GM12878 (cell line): Measurements from ENCODE around the gene RIPOR1. TPM values are rescaled to one million over a fixed set of nuclear protein-coding genes. Genes with fewer than 3 reads are reported as not detected.
A peak's percentile ranks its signal among the peaks of the same experiment; 100 is the strongest.

Experiments
- ATAC-seq: fragments of 200-7000 bp; cut with Tn5 transposase; 3 replicates; pipeline ENCODE4 v1.9.1; 2020; ENCODE audit warnings: mild to moderate bottlenecking, moderate library complexity
- BruUV-seq: library from RNA; stranded (reverse); fragments of 400-500 nt; replicated peaks from 2 replicates; lab custom pipeline; 2021; lab: Mats Ljungman, UMichigan
- CTCF ChIA-PET: fragments of 300-600 bp; sonication (Branson Sonifier 250); formaldehyde crosslinking; extraction: SDS; loops from one replicate; lab custom pipeline; 2021; ENCODE audit warnings: inconsistent platforms; lab: Yijun Ruan, JAX
- POLR2A ChIA-PET: fragments of 350-600 bp; formaldehyde crosslinking; extraction: SDS; loops from one replicate; lab custom pipeline; 2021; ENCODE audit warnings: inconsistent platforms; lab: Charles Lee
- RAD21 ChIA-PET: fragments of 300-600 bp; sonication (Branson Sonifier 250); formaldehyde crosslinking; loops from one replicate; lab custom pipeline; 2023; ENCODE audit warnings: antibody characterized with exemption; ENCODE audit not compliant: unreplicated experiment; lab: Charles Lee
- SMC1A ChIA-PET: fragments of 300-600 bp; sonication (Branson Sonifier 250); formaldehyde crosslinking; loops from one replicate; lab custom pipeline; 2023; ENCODE audit not compliant: unreplicated experiment, uncharacterized antibody; lab: Charles Lee
- DNase-seq: peaks from one replicate; pipeline ENCODE4 v3.0.0-alpha.2; 2011; ENCODE audit warnings: low read depth, low spot score
- FAIRE-seq: peaks from 3 replicates; lab custom pipeline; 2011; peaks lifted over from hg19 to GRCh38; lab: Jason Lieb, UNC
- H2AFZ ChIP-seq: 2 replicates; pipeline ENCODE4 v1.6.0; 2011; ENCODE audit warnings: low read depth, low read length, control low read depth; ENCODE audit not compliant: control insufficient read depth
- H3K27ac ChIP-seq: 2 replicates; pipeline ENCODE4 v1.5.1; 2011; ENCODE audit warnings: control low read depth; ENCODE audit not compliant: control insufficient read depth, insufficient read depth
- H3K27me3 ChIP-seq, 2 experiments: replicated peaks in 1 of 2; 2 replicates each; pipeline versions ENCODE4 v1.6.0 to v1.6.1; 2011; ENCODE audit warnings: low read length in 1 of 2; ENCODE audit not compliant: control insufficient read depth in 2 of 2, insufficient read depth in 2 of 2
- H3K36me3 ChIP-seq, 2 experiments: 2 replicates each; pipeline ENCODE4 v1.5.1; 2011; ENCODE audit warnings: low read length in 1 of 2; ENCODE audit not compliant: control insufficient read depth in 2 of 2, insufficient read depth in 2 of 2
- H3K4me1 ChIP-seq: 2 replicates; pipeline ENCODE4 v1.6.1; 2011; ENCODE audit warnings: mild to moderate bottlenecking, low read length, moderate library complexity, mixed read lengths; ENCODE audit not compliant: control insufficient read depth, insufficient read depth
- H3K4me2 ChIP-seq: 2 replicates; pipeline ENCODE4 v1.6.0; 2011; ENCODE audit warnings: control low read depth; ENCODE audit not compliant: control insufficient read depth, insufficient read depth
- H3K4me3 ChIP-seq: fragments of 200-600 bp; sonication (generic); 2 replicates; pipeline ENCODE4 v1.5.1; 2016
- H3K79me2 ChIP-seq: 2 replicates; pipeline ENCODE4 v1.6.0; 2011; ENCODE audit warnings: low read length; ENCODE audit not compliant: control insufficient read depth, insufficient read depth
- H3K9ac ChIP-seq: 2 replicates; pipeline ENCODE4 v1.8.0; 2011; ENCODE audit warnings: low read length, control low read depth, mixed read lengths; ENCODE audit not compliant: control insufficient read depth, insufficient read depth
- H3K9me3 ChIP-seq: replicated peaks from 3 replicates; pipeline ENCODE4 v1.5.1; 2011; ENCODE audit warnings: mild to moderate bottlenecking, low read length; ENCODE audit not compliant: control insufficient read depth, insufficient read depth
- H4K20me1 ChIP-seq: 2 replicates; pipeline ENCODE4 v1.6.0; 2011; ENCODE audit not compliant: control insufficient read depth, insufficient read depth
- ASH2L ChIP-seq: fragments of 300-600, 200-600 bp; sonication (generic); IDR thresholded peaks from 2 replicates; pipeline ENCODE4 v1.6.1; 2017; ENCODE audit warnings: low read depth, mild to moderate bottlenecking, borderline replicate concordance
- ATF3 ChIP-seq: IDR thresholded peaks from 2 replicates; pipeline ENCODE4 v1.6.1; 2011; ENCODE audit warnings: low read depth, mild to moderate bottlenecking, low read length, moderate library complexity, borderline replicate concordance; ENCODE audit errors: extremely low read depth
- ATF7 ChIP-seq: fragments of 450-650 bp; IDR thresholded peaks from 2 replicates; pipeline ENCODE4 v1.6.1; 2016; ENCODE audit warnings: low read depth, mild to moderate bottlenecking
- CHD1 ChIP-seq: IDR thresholded peaks from 2 replicates; pipeline ENCODE4 v1.6.1; 2012; ENCODE audit warnings: low read depth, low read length, improper control_type of control experiment
- GATAD2B ChIP-seq: fragments of 450-650 bp; conservative IDR thresholded peaks from 2 replicates; pipeline ENCODE4 v1.6.1; 2017; ENCODE audit warnings: low read depth, mild to moderate bottlenecking, moderate library complexity
- MLLT1 ChIP-seq: fragments of 450-650 bp; IDR thresholded peaks from 2 replicates; pipeline ENCODE4 v1.6.1; 2016; ENCODE audit warnings: mild to moderate bottlenecking
- NKRF ChIP-seq: fragments of 450-650 bp; conservative IDR thresholded peaks from 2 replicates; pipeline ENCODE4 v1.6.1; 2017; ENCODE audit warnings: mild to moderate bottlenecking, moderate library complexity
- NR2F1 ChIP-seq: fragments of 450-650 bp; conservative IDR thresholded peaks from 2 replicates; pipeline ENCODE4 v1.6.1; 2017; ENCODE audit warnings: mild to moderate bottlenecking
- PAX5 ChIP-seq: IDR thresholded peaks from 2 replicates; pipeline ENCODE4 v1.6.1; 2011; ENCODE audit warnings: low read depth, low read length, borderline replicate concordance
- SRF ChIP-seq, 2 experiments: IDR thresholded peaks; 2 replicates each; pipeline ENCODE4 v1.6.1; 2011; ENCODE audit warnings: low read depth in 2 of 2, low read length in 2 of 2, mild to moderate bottlenecking in 1 of 2, moderate library complexity in 1 of 2
- ZNF687 ChIP-seq: fragments of 450-650 bp; IDR thresholded peaks from 2 replicates; pipeline ENCODE4 v1.6.1; 2017; ENCODE audit warnings: mild to moderate bottlenecking, moderate library complexity
- WGBS: methylation state at CpG from one replicate; pipeline ENCODE4 v1.1.6; 2016; ENCODE audit warnings: low lambda C conversion rate; ENCODE audit not compliant: insufficient replicate concordance, insufficient coverage; ENCODE audit errors: missing lambda C conversion rate; 5-methylcytosine and 5-hydroxymethylcytosine counted together
- in situ Hi-C: fragments of 300-500 bp; cut with MboI; formaldehyde crosslinking; loops from 9 replicates; pipeline ENCODE4 v1.14.3; 2018; ENCODE audit warnings: mixed read lengths
- intact Hi-C: fragments of 100-400 bp; cut with micrococcal nuclease; formaldehyde crosslinking; loops from one replicate; pipeline ENCODE4 v1.14.2; 2022; ENCODE audit not compliant: unreplicated experiment
- polyA plus RNA-seq, 11 experiments: library from polyadenylated mRNA; depleted of rRNA in 4 of 11; unstranded in 6 of 11; stranded (reverse) in 5 of 11; fragments of >200 nt; fragmentation: Nextera tagmentation in 4 of 11; fragmentation: Illumina TruSeq in 1 of 11; extraction: Ambion mirVana in 4 of 11; extraction: Trizol in 1 of 11; gene quantifications; 1 replicate in 1 of 11; 2 replicates in 10 of 11; pipeline versions ENCODE4 v1.2.1 to v1.2.3, GENCODE V29; 2011 to 2016; ENCODE audit warnings: inconsistent platforms in 2 of 11, missing spikeins in 2 of 11, low read depth in 1 of 11
- total RNA-seq, 4 experiments: library from RNA; depleted of rRNA in 3 of 4; stranded (reverse); fragments of >200 nt in 3 of 4; fragmentation: Illumina TruSeq in 1 of 4; extraction: Trizol in 1 of 4; gene quantifications; 2 replicates each; pipeline versions ENCODE4 v1.2.1 to v1.2.3, GENCODE V29; 2013 to 2021

RIPOR1 gene
- total and polyA plus RNA-seq, 10 of the 15 experiments (the other 5 are each of a cell fraction or from before 2014, with no cell fraction given): 0.13 to 28.5 (median 7.0) TPM

- no peaks in the 10 kb centered on the region for H4K20me1 ChIP-seq
- in situ Hi-C loops: no loop called here
- ATAC-seq: peak; percentile 91
- H3K4me2 ChIP-seq: peak overlapping the region; percentile 57
- no peaks in the 10 kb centered on the region for H3K36me3 ChIP-seq
- H3K4me1 ChIP-seq: peaks cover 15% of the 10 kb centered on the region
- no peaks in the 10 kb centered on the region for H3K9me3 ChIP-seq
- RAD21 ChIA-PET: interaction anchor here (0.6 to 6.3 kb wide), 16 partner anchors 11 to 237 kb away, joined by 3 to 50 read pairs (median 5); partner anchors contain the start of genes ACD, ATP6V0D1, CARMIL2 and GFOD2
- intact Hi-C loops: loop anchor here (1.0 to 2.0 kb wide), 5 partner anchors 15 to 285 kb away; partner anchors contain the start of genes ACD, CARMIL2, CENPT and NUTF2
- DNase-seq: peak; percentile 89
- H3K27me3 ChIP-seq: no peaks in the 10 kb centered on the region
- no TSS peak for BruUV-seq
- SMC1A ChIA-PET: interaction anchor here (0.9 to 2.8 kb wide), 15 partner anchors 9 to 111 kb away, joined by 3 to 19 read pairs (median 4); partner anchors contain the start of genes ATP6V0D1 and CARMIL2
- H3K79me2 ChIP-seq: peaks cover 58% of the 10 kb centered on the region
- H3K4me3 ChIP-seq: peak overlapping the region; percentile 74
- FAIRE-seq: peak; percentile 64
- peak overlapping the region; percentile 87 for H3K27ac ChIP-seq
- CTCF ChIA-PET: interaction anchor here (0.7 to 5.6 kb wide), 14 partner anchors 11 to 104 kb away, joined by 3 to 77 read pairs (median 6); partner anchors contain the start of genes ACD, ATP6V0D1, CARMIL2 and ENKD1
- POLR2A ChIA-PET: interaction anchor here (0.6 to 3.9 kb wide), 18 partner anchors 9 to 700 kb away, joined by 3 to 25 read pairs (median 5); partner anchors contain the start of genes ACD, C16orf86, CARMIL2 and ENKD1
- peak overlapping the region; percentile 77 for H2AFZ ChIP-seq
- H3K9ac ChIP-seq: peak overlapping the region; percentile 78
- 1% methylated on average over 38 of the region's 76 CpGs for WGBS
- TF ChIP-seq NR2F1 (peak; percentile 82), MLLT1 (peak; percentile 51; the same call in 1 of the 2 replicates), SRF (IDR thresholded peaks at IDR 0.05; ENCODE audit: low read depth in 2 of 2, low read length in 2 of 2) (peak; percentile 13 to 76; a peak in 3 of 4 replicates), ATF7 (no peak), NKRF (no peak), ZNF687 (peak; percentile 71; the same call in 1 of the 2 replicates), PAX5 (peak; percentile 68; the same call in 1 of the 2 replicates), GATAD2B (peak; percentile 27; the same call in 1 of the 2 replicates), CHD1 (no peak), ATF3 (peak; percentile 58; the same call in 1 of the 2 replicates), ASH2L (no peak)
These were observed 33.3 kb downstream of the RIPOR1 start for GRCh38 chr16:67561824-67562525.
